Esophagus mucosa (tissue), 1 donor: ENCODE measurements around the gene HOMER2. TPM values are rescaled to one million over a fixed set of nuclear protein-coding genes. Genes with fewer than 3 reads are reported as not detected.
A peak's percentile ranks its signal among the peaks of the same experiment; 100 is the strongest.
"Not testable (repeated sequence)": the region's sequence is repeated elsewhere in the genome, so short reads cannot be mapped to it uniquely, and the experiment has no call there.

ENCODE experiments used
- ATAC-seq: fragments of 200-7000 bp; cut with Tn5 transposase; one replicate; pipeline ENCODE4 v1.9.1; 2020
- total RNA-seq: library from RNA; stranded (reverse); gene quantifications from one replicate; pipeline ENCODE4 v1.2.4, GENCODE V29; 2023
- donor health status: DM: yes; HTN: yes; CAD: no.

The HOMER2 gene
- total RNA-seq, 1 donor from 2014 or later = 26.3 TPM

DNA sequence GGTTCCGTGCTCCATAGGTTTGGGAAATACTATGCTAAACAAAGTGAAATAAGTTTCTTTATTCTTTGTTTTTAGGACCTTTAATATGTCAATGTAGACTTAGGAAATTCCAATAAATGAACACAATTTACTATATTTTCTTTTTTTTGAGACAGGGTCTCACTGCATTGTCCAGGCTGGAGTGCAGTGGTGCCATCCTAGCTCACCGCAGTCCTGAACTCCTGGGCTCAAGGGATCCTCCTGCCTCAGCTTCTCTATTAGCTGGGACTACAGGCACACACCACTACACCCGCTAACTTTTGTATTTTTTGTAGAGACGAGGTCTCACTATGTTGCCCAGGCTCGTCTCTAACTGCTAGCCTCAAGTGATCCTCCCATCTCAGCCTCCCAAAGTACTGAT is 12.4 kb upstream of the HOMER2 start:
- no peak for ATAC-seq

DNA sequence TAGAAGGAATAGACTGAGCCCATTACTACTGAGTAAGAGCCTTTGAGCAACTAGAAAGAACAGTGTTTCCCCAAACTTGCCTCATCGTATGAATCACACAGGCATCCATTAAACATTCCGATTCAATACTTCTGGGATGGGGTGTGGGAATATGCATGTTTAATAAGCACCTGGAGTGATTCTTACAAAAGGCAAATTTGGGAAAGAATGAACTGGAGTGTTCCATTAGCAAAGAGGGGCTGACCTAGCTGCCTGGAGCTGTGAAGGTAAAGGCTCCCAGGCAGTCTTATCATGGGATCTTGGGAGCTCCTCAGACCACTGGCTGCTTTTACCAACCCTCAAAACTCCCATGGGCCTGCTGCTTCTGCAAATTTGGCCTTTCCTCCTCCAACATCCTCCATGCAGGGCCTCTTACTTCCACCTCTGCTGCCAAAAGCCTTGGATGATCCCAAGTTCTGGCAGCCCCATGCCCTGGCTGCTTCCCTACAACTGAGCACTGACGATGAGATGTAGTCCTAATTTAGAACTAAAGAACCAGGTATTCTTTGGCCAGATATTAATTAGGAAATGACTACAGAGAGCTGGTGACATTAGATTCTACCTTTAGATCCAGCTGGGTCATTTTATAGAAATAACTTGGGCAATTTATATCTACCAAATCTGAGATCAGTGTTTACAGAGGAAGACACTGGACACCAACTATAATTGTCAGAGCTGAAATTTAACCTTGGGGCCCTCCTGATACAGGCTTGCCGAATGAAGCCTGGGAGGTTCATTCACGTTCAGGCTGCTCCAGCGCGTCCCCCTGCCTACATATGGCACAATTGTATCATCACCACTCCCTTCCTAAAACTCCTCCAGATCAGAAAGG is 11.2 kb upstream of the HOMER2 start:
- ATAC-seq = peak; percentile 39

- ATAC-seq = no peak
These were observed 8.2 kb upstream of the HOMER2 start for GRCh38 chr15:82960766-82961165.

DNA sequence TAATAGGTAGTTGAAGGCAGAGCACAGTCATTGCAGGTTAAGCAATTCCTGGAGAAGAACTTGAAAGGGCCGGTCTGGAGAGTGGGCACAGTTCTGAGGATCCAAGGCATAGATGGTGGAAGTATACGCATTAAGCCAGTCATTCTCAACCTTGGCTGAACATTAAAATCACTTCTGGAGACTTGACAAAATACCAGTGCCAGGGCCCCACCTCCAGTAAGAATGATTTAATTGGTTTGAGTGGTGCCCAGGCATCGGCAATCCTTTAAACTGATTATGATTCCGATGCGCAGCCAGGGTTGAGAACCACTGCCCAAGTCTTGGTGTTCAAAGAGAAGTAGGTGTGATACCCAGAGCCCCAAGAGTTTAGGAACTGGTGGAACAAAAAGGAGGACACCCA is 6.9 kb upstream of the HOMER2 start:
- no peak for ATAC-seq

- no peak for ATAC-seq
These were observed 6.1 kb upstream of the HOMER2 start for GRCh38 chr15:82958638-82959037.

DNA sequence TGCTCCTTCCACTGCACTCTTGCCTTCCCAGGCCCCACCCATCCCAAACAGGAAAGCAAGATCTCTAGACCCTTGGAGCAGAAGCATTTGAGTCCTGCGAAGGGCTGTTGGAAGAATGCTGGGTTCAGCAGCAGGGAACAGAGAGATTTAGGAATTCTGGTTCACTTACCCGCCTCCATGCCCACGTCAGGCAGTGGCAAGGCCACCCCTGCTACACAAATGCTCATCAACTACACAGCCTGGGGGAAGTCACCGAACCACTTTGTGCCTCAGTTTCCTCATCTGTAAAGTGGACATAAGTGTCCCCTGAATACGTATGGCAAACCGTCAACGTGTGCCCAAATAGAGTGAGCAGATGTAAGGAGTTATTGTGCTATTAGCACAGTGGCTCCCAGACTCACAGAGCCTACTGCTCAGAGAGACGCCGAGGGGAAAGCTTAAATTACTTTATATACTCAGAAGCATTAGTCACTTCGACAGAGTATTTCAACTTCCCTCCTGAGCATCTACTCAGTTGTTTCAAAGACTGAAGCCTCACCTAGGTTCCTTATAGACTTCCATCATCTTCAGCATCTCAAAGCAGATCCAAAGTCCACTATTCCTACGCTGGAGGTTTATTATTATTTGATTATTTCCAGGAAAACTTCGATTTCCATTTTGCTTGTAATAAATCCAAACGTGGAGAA is 905 bp downstream of the HOMER2 start:
- ATAC-seq = peak; percentile 75

- ATAC-seq = no peak
These were observed 1.7 kb downstream of the HOMER2 start for GRCh38 chr15:82950746-82951370.

DNA sequence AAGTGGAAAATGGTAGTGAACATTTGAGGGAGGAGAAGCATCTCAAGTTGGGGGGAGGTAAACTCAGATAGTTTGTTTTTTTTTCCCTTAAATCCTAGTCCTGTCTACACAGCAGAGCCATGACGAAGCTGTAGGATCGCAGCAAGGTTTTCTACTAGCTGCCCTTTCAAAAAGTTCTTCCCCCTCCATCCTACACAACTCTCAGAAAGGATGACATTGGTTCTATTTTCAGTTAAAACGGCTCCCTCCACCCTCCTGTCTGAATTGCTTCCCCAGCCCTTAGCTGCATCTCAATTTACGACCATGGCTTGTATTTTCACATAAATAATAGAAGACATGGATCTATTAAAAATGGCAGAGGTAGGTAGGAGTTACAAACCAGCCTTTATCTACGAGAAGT is 2.2 kb downstream of the HOMER2 start:
- ATAC-seq = no peak

DNA sequence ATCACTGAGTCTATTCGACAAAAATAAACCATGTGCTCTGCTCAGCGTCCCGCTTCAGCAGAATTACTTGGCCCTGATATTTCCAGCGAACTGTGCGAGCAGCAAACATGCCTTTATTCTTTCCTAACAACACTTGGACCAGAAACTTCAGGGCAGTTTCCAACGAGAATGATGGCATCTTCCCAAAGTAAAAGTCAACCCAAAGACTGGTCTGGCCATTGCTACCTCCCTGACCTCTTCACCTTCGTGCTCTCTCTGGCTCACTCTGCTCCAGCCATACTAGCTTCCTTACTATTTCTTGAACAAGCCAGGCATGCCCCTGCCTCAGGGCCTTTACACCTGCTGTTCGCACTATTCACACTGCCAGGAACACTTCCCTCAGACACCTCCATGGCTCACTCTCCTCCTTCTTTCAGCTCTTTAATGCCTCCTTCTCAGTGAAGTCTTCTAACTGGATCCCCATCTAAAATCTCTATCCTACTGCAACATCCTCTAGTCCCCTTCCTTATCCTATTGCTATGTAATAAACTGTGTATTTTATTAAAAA is 6.3 kb downstream of the HOMER2 start:
- ATAC-seq = no peak

GRCh38 chr15:82945326-82945725 is 7.2 kb downstream of the HOMER2 start:
- no peak for ATAC-seq

GRCh38 chr15:82944821-82945220 is 7.7 kb downstream of the HOMER2 start:
- peak; percentile 14 for ATAC-seq

DNA sequence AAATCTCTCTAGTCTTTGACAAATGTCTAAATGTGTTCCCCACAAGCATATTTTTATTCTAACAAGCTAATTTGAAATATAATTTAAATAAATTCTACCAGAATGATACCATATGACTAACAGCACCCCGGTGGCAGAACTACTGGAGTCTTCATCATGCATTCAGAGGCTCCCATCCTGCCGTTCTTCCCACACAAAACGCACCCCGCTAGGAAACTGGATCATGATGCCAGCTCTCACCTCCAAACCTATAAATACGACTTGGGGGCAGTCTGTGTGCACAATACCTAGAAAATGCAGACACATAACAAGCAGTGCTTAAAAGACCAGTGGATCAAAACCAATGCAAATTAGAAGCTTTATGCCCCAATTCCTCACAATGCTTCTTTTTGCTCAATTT is 8.5 kb downstream of the HOMER2 start:
- no peak for ATAC-seq

DNA sequence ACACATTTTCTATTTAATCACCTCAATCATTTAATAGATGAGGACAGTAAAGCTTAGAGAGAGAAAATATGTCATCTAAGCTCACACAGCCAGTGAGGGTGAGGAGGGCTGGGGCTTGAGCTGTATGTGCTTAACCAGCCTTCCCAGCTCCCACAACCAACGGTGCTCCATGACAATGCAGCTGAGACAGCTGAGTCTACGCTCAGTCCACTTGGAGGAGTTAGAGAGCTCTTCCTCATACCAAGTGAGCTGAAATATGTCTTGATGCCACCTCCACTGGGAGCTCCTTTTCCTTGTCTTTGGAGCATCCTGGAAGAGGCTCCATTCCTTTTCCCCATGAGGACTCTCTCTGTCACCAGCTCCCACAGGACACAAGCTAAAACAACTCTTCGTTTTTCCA is 9.3 kb downstream of the HOMER2 start:
- peak; percentile 62 for ATAC-seq

- peak; percentile 98 for ATAC-seq
These were observed 9.8 kb downstream of the HOMER2 start for GRCh38 chr15:82942691-82943090.

GRCh38 chr15:82939678-82940077 is 12.8 kb downstream of the HOMER2 start:
- ATAC-seq = not testable (repeated sequence)

DNA sequence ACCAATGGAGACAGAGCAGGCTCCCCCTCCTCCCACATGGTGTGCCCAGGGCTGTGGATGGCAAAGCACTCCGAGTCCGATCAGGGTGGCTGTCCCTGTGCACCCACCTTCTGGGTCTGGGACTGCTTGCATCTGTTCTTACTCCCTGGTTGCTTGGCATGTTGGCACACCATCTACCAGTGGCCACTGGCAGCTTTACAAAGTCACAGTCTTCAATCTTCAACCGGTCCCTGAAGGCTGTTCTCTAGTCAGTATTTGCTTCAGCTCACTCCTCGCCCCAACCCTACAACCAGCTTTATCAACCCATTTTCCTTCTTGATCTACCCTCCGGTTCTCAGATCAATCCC is 14.8 kb downstream of the HOMER2 start:
- no peak for ATAC-seq

GRCh38 chr15:82936966-82937711 is 15.4 kb downstream of the HOMER2 start:
- ATAC-seq = peak; percentile 94

DNA sequence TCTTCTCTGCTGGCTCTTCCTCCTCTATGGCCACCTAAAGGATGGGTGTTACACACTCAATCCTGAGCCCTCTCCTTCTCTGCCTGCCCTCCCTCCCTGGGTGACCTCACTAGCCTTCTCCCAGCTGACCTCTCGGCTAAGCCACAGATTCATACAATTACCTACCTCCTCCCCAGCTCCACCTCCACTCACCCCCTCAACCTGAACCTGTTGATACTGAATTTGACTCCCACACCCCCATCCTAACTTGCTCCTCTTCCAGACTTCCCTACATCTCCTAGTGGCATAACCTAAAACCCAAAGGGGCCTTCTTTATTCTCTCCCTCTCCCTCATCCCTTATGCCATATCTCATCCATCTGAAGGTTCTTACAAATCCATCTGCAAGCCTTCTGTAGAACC is 17.1 kb downstream of the HOMER2 start:
- peak; percentile 5 for ATAC-seq

GRCh38 chr15:82934100-82934880 is 18.2 kb downstream of the HOMER2 start:
- ATAC-seq = peak; percentile 46

- ATAC-seq = no peak
These were observed 18.9 kb downstream of the HOMER2 start for GRCh38 chr15:82933576-82933975.

DNA sequence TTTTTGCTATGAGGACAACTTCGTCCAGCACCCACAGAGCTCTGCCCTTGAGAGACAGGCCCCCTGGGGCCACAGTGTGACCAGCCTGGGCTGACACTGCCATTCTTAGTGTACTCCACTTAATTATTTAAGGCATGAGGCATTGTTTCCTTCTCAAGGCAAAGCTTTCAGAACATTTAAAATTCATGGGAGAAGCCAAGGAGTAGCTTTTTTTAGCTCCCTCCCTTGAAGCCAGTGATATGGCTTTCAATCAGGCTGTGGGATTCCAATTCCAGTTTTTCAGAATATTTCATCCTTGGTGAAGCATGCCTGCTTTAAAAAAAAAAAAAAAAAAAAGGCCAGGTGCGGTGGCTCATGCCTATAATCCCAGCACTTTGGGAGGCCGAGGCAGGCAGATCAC is 21.3 kb downstream of the HOMER2 start:
- no peak for ATAC-seq

- no peak for ATAC-seq
These were observed 22.1 kb downstream of the HOMER2 start for GRCh38 chr15:82930461-82930860.
